K562 (cell line): Measurements from ENCODE around the gene CBR4. TPM values are rescaled to one million over a fixed set of nuclear protein-coding genes. Genes with fewer than 3 reads are reported as not detected.

Experiments
- polyA plus RNA-seq, 8 experiments: library from polyadenylated mRNA; depleted of rRNA in 4 of 8; stranded (reverse) in 5 of 8; unstranded in 3 of 8; fragments of >200 nt; fragmentation: Nextera tagmentation in 2 of 8; fragmentation: Illumina TruSeq in 1 of 8; extraction: Ambion mirVana in 2 of 8; extraction: Trizol in 1 of 8; gene quantifications; 2 replicates each; pipeline versions ENCODE4 v1.2.1 to v1.2.3, GENCODE V29; 2011 to 2014; ENCODE audit warnings: inconsistent platforms in 1 of 8, missing spikeins in 1 of 8
- small RNA-seq: library from RNA; depleted of rRNA; stranded (forward); fragments of <200 nt; gene quantifications from one replicate; pipeline ENCODE3, GENCODE V24; 2014
- total RNA-seq, 7 experiments: library from RNA; depleted of rRNA in 6 of 7; stranded (reverse); fragments of >200 nt in 6 of 7; fragmentation: Illumina TruSeq in 2 of 7; extraction: Trizol in 2 of 7; gene quantifications; 2 replicates each; pipeline versions ENCODE4 v1.2.1 to v1.2.3, GENCODE V29; 2011 to 2021; ENCODE audit warnings: low replicate concordance in 1 of 7

The CBR4 gene
- total and polyA plus RNA-seq, 9 of the 15 experiments (the other 6 are each of a cell fraction or from before 2014, with no cell fraction given): 12.1 to 26.4 (median 18.6) TPM

Small RNAs within 50 kb of the gene (small RNA-seq; reads per million reads assigned to genes)
- 1.6 reads per million, percentile 75 among the genes with 10 or more reads in this experiment for gene RNY4P17
